Measurements from ENCODE around the gene SPATA12. TPM values are rescaled to one million over a fixed set of nuclear protein-coding genes. Genes with fewer than 3 reads are reported as not detected.

The SPATA12 gene
- total RNA-seq, 4 donors from 2014 or later, result not detected

DNA sequence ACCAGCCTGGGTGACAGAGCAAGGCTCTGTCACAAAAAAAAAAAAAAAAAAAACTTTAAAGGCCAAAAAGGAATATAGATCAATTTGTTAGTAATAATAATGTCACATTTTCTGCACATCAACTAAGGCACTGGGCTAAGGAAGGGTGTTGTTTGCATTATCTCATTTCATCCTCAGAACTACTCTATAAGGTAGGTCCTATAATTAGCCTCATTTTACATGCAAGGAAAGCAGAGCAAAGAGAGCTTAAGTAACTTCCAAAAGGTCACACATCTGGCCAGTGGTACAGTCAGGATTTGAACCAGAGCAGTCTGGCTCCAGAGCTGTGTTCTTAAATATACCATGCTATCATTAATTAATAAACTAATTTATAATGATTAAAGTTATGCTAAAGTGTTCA lies 42.2 kb upstream of the SPATA12 start:
- no peak for DNase-seq (ENCODE audit: low spot score in 2 of 2)
- no peak for TF ChIP-seq POLR2A (IDR thresholded peaks at IDR 0.05)
- TF ChIP-seq, protein P1, sequence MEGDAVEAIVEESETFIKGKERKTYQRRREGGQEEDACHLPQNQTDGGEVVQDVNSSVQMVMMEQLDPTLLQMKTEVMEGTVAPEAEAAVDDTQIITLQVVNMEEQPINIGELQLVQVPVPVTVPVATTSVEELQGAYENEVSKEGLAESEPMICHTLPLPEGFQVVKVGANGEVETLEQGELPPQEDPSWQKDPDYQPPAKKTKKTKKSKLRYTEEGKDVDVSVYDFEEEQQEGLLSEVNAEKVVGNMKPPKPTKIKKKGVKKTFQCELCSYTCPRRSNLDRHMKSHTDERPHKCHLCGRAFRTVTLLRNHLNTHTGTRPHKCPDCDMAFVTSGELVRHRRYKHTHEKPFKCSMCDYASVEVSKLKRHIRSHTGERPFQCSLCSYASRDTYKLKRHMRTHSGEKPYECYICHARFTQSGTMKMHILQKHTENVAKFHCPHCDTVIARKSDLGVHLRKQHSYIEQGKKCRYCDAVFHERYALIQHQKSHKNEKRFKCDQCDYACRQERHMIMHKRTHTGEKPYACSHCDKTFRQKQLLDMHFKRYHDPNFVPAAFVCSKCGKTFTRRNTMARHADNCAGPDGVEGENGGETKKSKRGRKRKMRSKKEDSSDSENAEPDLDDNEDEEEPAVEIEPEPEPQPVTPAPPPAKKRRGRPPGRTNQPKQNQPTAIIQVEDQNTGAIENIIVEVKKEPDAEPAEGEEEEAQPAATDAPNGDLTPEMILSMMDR (IDR thresholded peaks at IDR 0.05), result no peak
- intact Hi-C loops (cut with DNase I; ENCODE audit: low total_unique reads), result no loop called here
- no peak overlapping the region for H3K4me3 ChIP-seq (ENCODE audit: low read depth, poor library complexity, severe bottlenecking)

DNA sequence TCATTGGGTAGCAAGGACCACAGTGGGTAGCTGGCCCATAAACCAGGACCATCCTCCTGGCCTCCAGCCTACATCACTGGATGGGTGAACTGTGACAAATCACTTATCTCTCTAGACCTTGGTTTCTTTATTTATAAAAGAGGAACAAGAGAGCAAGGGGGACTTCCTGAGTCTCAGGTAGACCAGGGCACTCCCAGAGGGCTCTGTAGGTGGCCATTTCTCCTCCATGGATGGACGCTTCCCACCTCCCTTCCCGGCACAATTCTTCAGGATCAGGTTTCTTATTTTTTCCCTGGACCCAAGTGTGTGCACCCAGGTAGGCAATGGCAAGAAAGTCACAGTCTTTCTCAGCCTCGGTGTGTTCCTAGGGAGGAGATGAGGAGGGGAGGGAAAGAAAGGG lies 41.4 kb upstream of the SPATA12 start:
- WGBS, 2 donors, result 88 to 89% methylated on average over 3 of the region's 3 CpGs
- intact Hi-C loops (cut with DNase I; ENCODE audit: low total_unique reads), result no loop called here
- TF ChIP-seq, protein P1 (IDR thresholded peaks at IDR 0.05), result no peak
- no peak for TF ChIP-seq POLR2A (IDR thresholded peaks at IDR 0.05)
- no peak overlapping the region for H3K4me3 ChIP-seq (ENCODE audit: low read depth, poor library complexity, severe bottlenecking)
- DNase-seq (ENCODE audit: low spot score in 2 of 2), result no peak

DNA sequence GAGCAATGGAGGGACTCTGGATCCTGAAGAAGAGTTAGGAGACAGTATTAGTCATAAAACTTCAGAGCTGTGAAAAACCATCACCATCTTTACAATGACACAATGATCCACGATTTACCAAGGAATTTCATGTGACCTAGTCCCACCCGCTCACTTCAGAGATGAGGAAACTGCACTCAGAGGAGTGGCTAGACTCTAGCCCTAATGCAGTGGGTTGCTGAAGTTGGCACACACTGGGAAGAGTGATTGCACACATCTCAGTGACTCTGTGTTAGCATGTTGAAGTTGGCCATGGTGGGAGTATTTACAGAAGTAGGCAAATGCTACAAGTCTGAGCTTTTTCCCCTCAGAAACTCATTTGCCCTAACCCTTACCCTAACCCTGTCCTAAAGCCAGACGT lies 35.2 kb upstream of the SPATA12 start:
- no peak for DNase-seq (ENCODE audit: low spot score in 2 of 2)
- H3K4me3 ChIP-seq (ENCODE audit: low read depth, poor library complexity, severe bottlenecking), result no peak overlapping the region
- 58 to 76% methylated on average over 3 of the region's 3 CpGs for WGBS, 2 donors
- intact Hi-C loops (cut with DNase I; ENCODE audit: low total_unique reads), result no loop called here
- no peak for TF ChIP-seq POLR2A (IDR thresholded peaks at IDR 0.05)
- TF ChIP-seq, protein P1 (IDR thresholded peaks at IDR 0.05), result no peak

DNA sequence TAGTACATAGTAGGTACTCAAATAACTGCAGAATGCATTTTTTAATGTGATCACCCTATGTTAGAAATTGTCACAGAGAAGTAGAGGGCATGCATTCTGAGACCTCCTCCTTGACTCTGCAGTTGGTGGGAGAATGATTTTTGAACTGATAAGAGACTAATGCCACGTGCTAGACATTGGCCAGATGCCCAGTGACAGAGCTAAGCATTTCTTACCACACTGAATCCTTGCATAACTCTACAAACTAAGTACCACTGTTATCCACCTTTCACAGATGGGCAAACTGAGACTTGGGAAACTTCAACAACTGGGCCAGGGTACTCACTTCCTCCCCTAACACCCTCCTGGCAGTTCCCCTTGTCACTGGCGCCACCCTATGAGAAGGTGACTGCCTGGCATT lies 33.5 kb upstream of the SPATA12 start:
- DNase-seq (ENCODE audit: low spot score in 2 of 2), result no peak
- intact Hi-C loops (cut with DNase I; ENCODE audit: low total_unique reads), result no loop called here
- TF ChIP-seq, protein P1 (IDR thresholded peaks at IDR 0.05), result no peak
- no peak for TF ChIP-seq POLR2A (IDR thresholded peaks at IDR 0.05)
- no peak overlapping the region for H3K4me3 ChIP-seq (ENCODE audit: low read depth, poor library complexity, severe bottlenecking)
- 54 to 58% methylated on average over 2 of the region's 2 CpGs for WGBS, 2 donors

DNA sequence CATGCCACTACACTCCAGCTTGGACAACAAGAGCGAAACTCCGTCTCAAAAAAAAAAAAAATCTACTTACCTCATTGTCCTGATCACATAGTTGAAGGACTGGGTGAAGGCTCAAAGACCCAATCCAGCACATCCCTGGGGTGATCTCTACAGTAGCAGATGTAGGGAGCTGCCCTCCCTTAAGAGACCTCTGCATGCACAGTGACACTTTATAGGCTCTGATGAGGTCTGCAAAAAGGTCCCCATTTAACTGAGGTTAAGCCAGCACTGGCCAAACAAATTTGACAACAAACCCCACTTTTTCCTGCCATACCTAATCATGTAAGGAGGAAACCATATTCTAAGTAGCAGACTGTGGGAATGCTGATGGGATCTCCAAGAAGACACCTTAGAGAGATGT lies 31.1 kb upstream of the SPATA12 start:
- intact Hi-C loops (cut with DNase I; ENCODE audit: low total_unique reads), result no loop called here
- H3K4me3 ChIP-seq (ENCODE audit: low read depth, poor library complexity, severe bottlenecking), result no peak overlapping the region
- 82 to 94% methylated on average over 2 of the region's 2 CpGs for WGBS, 2 donors
- DNase-seq (ENCODE audit: low spot score in 2 of 2), result no peak
- TF ChIP-seq POLR2A (IDR thresholded peaks at IDR 0.05), result no peak
- TF ChIP-seq, protein P1 (IDR thresholded peaks at IDR 0.05), result no peak

DNA sequence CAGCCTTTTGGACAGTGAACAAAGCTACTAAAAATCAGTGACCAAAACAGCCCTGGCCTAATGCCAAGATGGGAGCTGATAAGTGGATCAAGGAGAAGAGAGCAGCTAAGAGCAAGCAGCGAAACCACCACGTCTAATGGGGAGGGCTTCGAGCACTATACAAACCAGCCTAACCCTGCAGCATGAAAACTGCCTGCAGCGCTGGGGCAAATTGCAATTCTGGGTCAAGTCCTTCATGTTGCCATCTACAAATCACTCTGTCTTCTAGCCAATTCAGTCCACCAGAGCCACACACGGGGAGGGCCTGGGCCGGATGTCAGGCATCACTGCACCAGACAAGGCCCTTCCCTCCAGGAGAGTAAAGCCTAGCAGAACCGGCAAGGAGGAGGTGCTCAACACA lies 30.5 kb upstream of the SPATA12 start:
- intact Hi-C loops (cut with DNase I; ENCODE audit: low total_unique reads), result no loop called here
- no peak overlapping the region for H3K4me3 ChIP-seq (ENCODE audit: low read depth, poor library complexity, severe bottlenecking)
- TF ChIP-seq, protein P1 (IDR thresholded peaks at IDR 0.05), result no peak
- TF ChIP-seq POLR2A (IDR thresholded peaks at IDR 0.05), result no peak
- no peak for DNase-seq (ENCODE audit: low spot score in 2 of 2)
- 81 to 84% methylated on average over 7 of the region's 7 CpGs for whole genome bisulfite sequencing, 2 donors
